ENCODE data around the gene DDIAS. TPM values are rescaled to one million over a fixed set of nuclear protein-coding genes. Genes with fewer than 3 reads are reported as not detected.

DDIAS gene
- total RNA-seq, 2 experiments from 2014 or later, result 16.9 to 23.5 TPM

GRCh38 chr11:82865841-82866240 lies 35.7 kb upstream of the DDIAS start:
- peaks cover 13% of the 10 kb centered on the region for H3K4me1 Mint-ChIP-seq
- ChIA-PET CTCF (interaction anchor here (1.6 kb wide), 1 partner anchor 952 kb away, joined by 4 read pairs; no protein-coding TSS in a partner anchor), POLR2A (no interaction called here)
- H3K27me3 Mint-ChIP-seq, result no peaks in the 10 kb centered on the region
- no peaks in the 10 kb centered on the region for H3K36me3 Mint-ChIP-seq (ENCODE audit: low read depth)
- H3K27ac Mint-ChIP-seq, result no peak overlapping the region
- ATAC-seq, result no peak
- H3K4me3 Mint-ChIP-seq, result no peak overlapping the region
- intact Hi-C loops (cut with DNase I, micrococcal nuclease), result loop anchor here (2.0 to 10.0 kb wide), 5 partner anchors 35 to 956 kb away; partner anchors contain the start of genes DDIAS (in 1 of the 2) and PRCP (in 1 of the 2)
- no peaks in the 10 kb centered on the region for H3K9me3 Mint-ChIP-seq (ENCODE audit: low read depth)
- no peak for DNase-seq

- H3K27me3 Mint-ChIP-seq, result no peaks in the 10 kb centered on the region
- H3K36me3 Mint-ChIP-seq (ENCODE audit: low read depth), result no peaks in the 10 kb centered on the region
- ChIA-PET POLR2A (interaction anchor here (0.7 kb wide), 1 partner anchor 289 kb away, joined by 6 read pairs; no protein-coding TSS in a partner anchor), CTCF (interaction anchor here (0.5 to 2.5 kb wide), 59 partner anchors 8 to 952 kb away, joined by 3 to 37 read pairs (median 4); partner anchors contain the start of genes ANKRD42, DDIAS, PCF11 and PRCP)
- no peak overlapping the region for H3K27ac Mint-ChIP-seq
- intact Hi-C loops (cut with DNase I, micrococcal nuclease), result loop anchor here (1.0 to 10.0 kb wide), 8 partner anchors 32 to 955 kb away; partner anchors contain the start of genes DDIAS (in 1 of the 2) and PRCP (in 1 of the 2)
- H3K9me3 Mint-ChIP-seq (ENCODE audit: low read depth), result no peaks in the 10 kb centered on the region
- no peak overlapping the region for H3K4me3 Mint-ChIP-seq
- DNase-seq (peak; percentile 87), ATAC-seq (peak; percentile 63)
- H3K4me1 Mint-ChIP-seq, result peaks cover 14% of the 10 kb centered on the region
These were observed 33.9 kb upstream of the DDIAS start for GRCh38 chr11:82867495-82868082.

GRCh38 chr11:82869657-82870056 lies 31.9 kb upstream of the DDIAS start:
- Mint-ChIP-seq H3K27me3 (no peaks in the 10 kb centered on the region), H3K4me1 (peaks cover 25% of the 10 kb centered on the region), H3K4me3 (no peak overlapping the region), H3K9me3 (ENCODE audit: low read depth) (no peaks in the 10 kb centered on the region), H3K36me3 (ENCODE audit: low read depth) (no peaks in the 10 kb centered on the region), H3K27ac (no peak overlapping the region)
- DNase-seq (no peak), ATAC-seq (no peak)
- intact Hi-C loops (cut with DNase I, micrococcal nuclease), result loop anchor here (5.0 to 10.0 kb wide), 3 partner anchors 55 to 953 kb away; no protein-coding TSS in a partner anchor
- CTCF ChIA-PET, result interaction anchor here (0.6 to 2.9 kb wide), 3 partner anchors 15 to 946 kb away, joined by 4 to 10 read pairs (median 5); no protein-coding TSS in a partner anchor
- POLR2A ChIA-PET, result no interaction called here

GRCh38 chr11:82871646-82872045 lies 29.9 kb upstream of the DDIAS start:
- ATAC-seq, result no peak
- DNase-seq, result no peak
- Mint-ChIP-seq H3K4me1 (peaks cover 35% of the 10 kb centered on the region), H3K36me3 (ENCODE audit: low read depth) (peaks cover 2% of the 10 kb centered on the region), H3K4me3 (no peak overlapping the region), H3K27ac (no peak overlapping the region), H3K27me3 (no peaks in the 10 kb centered on the region), H3K9me3 (ENCODE audit: low read depth) (peaks cover 3% of the 10 kb centered on the region)
- intact Hi-C loops (cut with DNase I, micrococcal nuclease), result no loop called here
- CTCF ChIA-PET, result no interaction called here
- POLR2A ChIA-PET, result no interaction called here

GRCh38 chr11:82872377-82873150 lies 29.0 kb upstream of the DDIAS start:
- Mint-ChIP-seq H3K4me3 (no peak overlapping the region), H3K27ac (no peak overlapping the region), H3K27me3 (no peaks in the 10 kb centered on the region), H3K36me3 (ENCODE audit: low read depth) (peaks cover 7% of the 10 kb centered on the region), H3K9me3 (ENCODE audit: low read depth) (peaks cover 6% of the 10 kb centered on the region), H3K4me1 (peaks cover 31% of the 10 kb centered on the region)
- POLR2A ChIA-PET, result no interaction called here
- DNase-seq (no peak), ATAC-seq (no peak)
- CTCF ChIA-PET, result no interaction called here
- intact Hi-C loops (cut with DNase I, micrococcal nuclease), result no loop called here

- ChIA-PET CTCF (interaction anchor here (0.7 kb wide), 1 partner anchor 125 kb away, joined by 3 read pairs; no protein-coding TSS in a partner anchor), POLR2A (no interaction called here)
- Mint-ChIP-seq H3K27me3 (no peaks in the 10 kb centered on the region), H3K4me1 (peaks cover 29% of the 10 kb centered on the region), H3K9me3 (ENCODE audit: low read depth) (peaks cover 8% of the 10 kb centered on the region), H3K27ac (peak overlapping the region; percentile 77), H3K4me3 (no peak overlapping the region), H3K36me3 (ENCODE audit: low read depth) (peaks cover 9% of the 10 kb centered on the region)
- DNase-seq, result no peak
- peak; percentile 67 for ATAC-seq
- intact Hi-C loops (cut with DNase I, micrococcal nuclease), result no loop called here
These were observed 27.6 kb upstream of the DDIAS start for GRCh38 chr11:82873919-82874333.

- no peak overlapping the region for H3K4me3 Mint-ChIP-seq
- peak; percentile 70 for ATAC-seq
- H3K36me3 Mint-ChIP-seq (ENCODE audit: low read depth), result peaks cover 9% of the 10 kb centered on the region
- H3K27me3 Mint-ChIP-seq, result no peaks in the 10 kb centered on the region
- intact Hi-C loops (cut with DNase I, micrococcal nuclease), result no loop called here
- DNase-seq, result no peak
- ChIA-PET POLR2A (no interaction called here), CTCF (no interaction called here)
- peaks cover 12% of the 10 kb centered on the region for H3K9me3 Mint-ChIP-seq (ENCODE audit: low read depth)
- peaks cover 29% of the 10 kb centered on the region for H3K4me1 Mint-ChIP-seq
- peak overlapping the region; percentile 52 for H3K27ac Mint-ChIP-seq
These were observed 26.7 kb upstream of the DDIAS start for GRCh38 chr11:82874646-82875523.

GRCh38 chr11:82883853-82884252 lies 17.7 kb upstream of the DDIAS start:
- Mint-ChIP-seq H3K4me1 (no peaks in the 10 kb centered on the region), H3K27ac (no peak overlapping the region), H3K9me3 (ENCODE audit: low read depth) (peaks cover 4% of the 10 kb centered on the region), H3K4me3 (no peak overlapping the region), H3K36me3 (ENCODE audit: low read depth) (peaks cover 16% of the 10 kb centered on the region), H3K27me3 (no peaks in the 10 kb centered on the region)
- POLR2A ChIA-PET, result no interaction called here
- CTCF ChIA-PET, result interaction anchor here (2.4 kb wide), 1 partner anchor 16 kb away, joined by 13 read pairs; no protein-coding TSS in a partner anchor
- DNase-seq (no peak), ATAC-seq (no peak)
- intact Hi-C loops (cut with DNase I, micrococcal nuclease), result no loop called here

- intact Hi-C loops (cut with DNase I, micrococcal nuclease), result no loop called here
- ChIA-PET CTCF (interaction anchor here (0.6 to 2.3 kb wide), 2 partner anchors 22 to 1895 kb away, joined by 3 to 12 read pairs; no protein-coding TSS in a partner anchor), POLR2A (no interaction called here)
- no peak overlapping the region for H3K4me3 Mint-ChIP-seq
- H3K27me3 Mint-ChIP-seq, result no peaks in the 10 kb centered on the region
- ATAC-seq (no peak), DNase-seq (no peak)
- H3K36me3 Mint-ChIP-seq (ENCODE audit: low read depth), result peaks cover 5% of the 10 kb centered on the region
- no peaks in the 10 kb centered on the region for H3K9me3 Mint-ChIP-seq (ENCODE audit: low read depth)
- H3K27ac Mint-ChIP-seq, result no peak overlapping the region
- no peaks in the 10 kb centered on the region for H3K4me1 Mint-ChIP-seq
These were observed 12.2 kb upstream of the DDIAS start for GRCh38 chr11:82889133-82890001.

GRCh38 chr11:82890002-82890341 lies 11.6 kb upstream of the DDIAS start:
- ATAC-seq (no peak), DNase-seq (no peak)
- intact Hi-C loops (cut with DNase I, micrococcal nuclease), result no loop called here
- Mint-ChIP-seq H3K27me3 (no peaks in the 10 kb centered on the region), H3K4me1 (no peaks in the 10 kb centered on the region), H3K36me3 (ENCODE audit: low read depth) (peaks cover 4% of the 10 kb centered on the region), H3K9me3 (ENCODE audit: low read depth) (no peaks in the 10 kb centered on the region), H3K4me3 (no peak overlapping the region), H3K27ac (no peak overlapping the region)
- ChIA-PET POLR2A (interaction anchor here (0.7 kb wide), 1 partner anchor 274 kb away, joined by 3 read pairs; no protein-coding TSS in a partner anchor), CTCF (interaction anchor here (2.3 kb wide), 1 partner anchor 23 kb away, joined by 12 read pairs; no protein-coding TSS in a partner anchor)

All from activated CD4-positive, alpha-beta T cell treated with anti-CD3 and anti-CD28 coated beads for 36 hours (primary cell).